GM19351 (cell line): Measurements from ENCODE around the gene SH3TC2.

ENCODE experiments used
- ATAC-seq: cut with Tn5 transposase; IDR thresholded peaks from one replicate; pipeline ENCODE4 v1.9.1; 2021; ENCODE audit warnings: mild to moderate bottlenecking, moderate library complexity; ENCODE audit not compliant: unreplicated experiment

The SH3TC2 gene

GRCh38 chr5:149061341-149061740, 1.5 kb downstream of the SH3TC2 start:
- ATAC-seq = no peak

- ATAC-seq = no peak
Observed at GRCh38 chr5:149060325-149060724, 2.5 kb downstream of the SH3TC2 start.

GRCh38 chr5:149056616-149057165, 6.2 kb downstream of the SH3TC2 start:
- no peak for ATAC-seq

GRCh38 chr5:149054416-149054815, 8.4 kb downstream of the SH3TC2 start:
- no peak for ATAC-seq

- ATAC-seq = no peak
Observed at GRCh38 chr5:149053072-149053695, 9.7 kb downstream of the SH3TC2 start.

- ATAC-seq = no peak
Observed at GRCh38 chr5:149049371-149049781, 13.5 kb downstream of the SH3TC2 start.

GRCh38 chr5:149048811-149049210, 14.1 kb downstream of the SH3TC2 start:
- no peak for ATAC-seq

- ATAC-seq = no peak
Observed at GRCh38 chr5:149047462-149047861, 15.4 kb downstream of the SH3TC2 start.

- ATAC-seq = no peak
Observed at GRCh38 chr5:149046196-149046829, 16.5 kb downstream of the SH3TC2 start.

GRCh38 chr5:149045089-149045460, 17.8 kb downstream of the SH3TC2 start:
- ATAC-seq = no peak

- no peak for ATAC-seq
Observed at GRCh38 chr5:149044453-149045088, 18.3 kb downstream of the SH3TC2 start.

GRCh38 chr5:149043641-149044040, 19.2 kb downstream of the SH3TC2 start:
- no peak for ATAC-seq

- ATAC-seq = no peak
Observed at GRCh38 chr5:149042865-149043264, 20.0 kb downstream of the SH3TC2 start.

- ATAC-seq = no peak
Observed at GRCh38 chr5:149041242-149041641, 21.6 kb downstream of the SH3TC2 start.

- no peak for ATAC-seq
Observed at GRCh38 chr5:149040421-149040820, 22.4 kb downstream of the SH3TC2 start.

GRCh38 chr5:149039506-149039905, 23.4 kb downstream of the SH3TC2 start:
- ATAC-seq = no peak

GRCh38 chr5:149038336-149039080, 24.4 kb downstream of the SH3TC2 start:
- no peak for ATAC-seq

- ATAC-seq = no peak
Observed at GRCh38 chr5:149037817-149038216, 25.0 kb downstream of the SH3TC2 start.

- no peak for ATAC-seq
Observed at GRCh38 chr5:149036970-149037369, 25.9 kb downstream of the SH3TC2 start.

- no peak for ATAC-seq
Observed at GRCh38 chr5:149036168-149036567, 26.7 kb downstream of the SH3TC2 start.

- ATAC-seq = peak; percentile 97
Observed at GRCh38 chr5:149035372-149035790, 27.5 kb downstream of the SH3TC2 start.
